Measurements from ENCODE around the gene DPH3. TPM values are rescaled to one million over a fixed set of nuclear protein-coding genes. Genes with fewer than 3 reads are reported as not detected.

DPH3 gene
- total and polyA plus RNA-seq, 7 experiments from 2014 or later = 11.6 to 23.6 (median 15.7) TPM

GRCh38 chr3:16231983-16232382 is 32.8 kb downstream of the DPH3 start:
- intact Hi-C loops (cut with micrococcal nuclease) = no loop called here
- DNase-seq (no peak), ATAC-seq (no peak)
- H3K36me3 Mint-ChIP-seq = peaks cover 0 to 4% (median 0%) of the 10 kb centered on the region in 5 donors
- Histone ChIP-seq H3K27me3 (ENCODE audit: control insufficient read depth in 2 of 2, insufficient read depth in 2 of 2, low read length in 2 of 2) (no peaks in the 10 kb centered on the region), H3K9me3 (ENCODE audit: control insufficient read depth in 2 of 3, low read length in 3 of 3) (no peaks in the 10 kb centered on the region), H3K36me3 (ENCODE audit: control insufficient read depth in 2 of 3, insufficient read depth in 3 of 3, low read length in 3 of 3) (no peaks in the 10 kb centered on the region), H3K4me3 (ENCODE audit: low read length) (no peak overlapping the region), H3K27ac (ENCODE audit: low read depth, low read length) (no peak overlapping the region), H3K4me1 (ENCODE audit: control insufficient read depth in 2 of 2, insufficient read depth in 2 of 2, low read length in 2 of 2) (no peaks in the 10 kb centered on the region)
- POLR2A ChIA-PET = interaction anchor here (1.2 kb wide), 1 partner anchor 21 kb away, joined by 3 read pairs; no protein-coding TSS in a partner anchor
- H3K4me3 Mint-ChIP-seq = no peak overlapping the region
- H3K27me3 Mint-ChIP-seq = peaks cover 0 to 15% (median 5%) of the 10 kb centered on the region in 5 donors
- peaks cover 0 to 3% (median 0%) of the 10 kb centered on the region in 11 donors for H3K9me3 Mint-ChIP-seq
- no peaks in the 10 kb centered on the region for H3K4me1 Mint-ChIP-seq
- CTCF ChIA-PET = no interaction called here
- H3K27ac Mint-ChIP-seq = no peak overlapping the region

GRCh38 chr3:16229681-16230080 is 35.1 kb downstream of the DPH3 start:
- ATAC-seq = no peak
- Mint-ChIP-seq H3K9me3 (peaks cover 0 to 7% (median 0%) of the 10 kb centered on the region in 11 donors), H3K4me3 (no peak overlapping the region), H3K36me3 (peaks cover 0 to 4% (median 0%) of the 10 kb centered on the region in 5 donors), H3K4me1 (no peaks in the 10 kb centered on the region), H3K27ac (no peak overlapping the region), H3K27me3 (peaks cover 0 to 15% (median 5%) of the 10 kb centered on the region in 5 donors)
- Histone ChIP-seq H3K36me3 (ENCODE audit: control insufficient read depth in 2 of 3, insufficient read depth in 3 of 3, low read length in 3 of 3) (no peaks in the 10 kb centered on the region), H3K4me3 (ENCODE audit: low read length) (no peak overlapping the region), H3K9me3 (ENCODE audit: control insufficient read depth in 2 of 3, low read length in 3 of 3) (no peaks in the 10 kb centered on the region), H3K4me1 (ENCODE audit: control insufficient read depth in 2 of 2, insufficient read depth in 2 of 2, low read length in 2 of 2) (no peaks in the 10 kb centered on the region), H3K27me3 (ENCODE audit: control insufficient read depth in 2 of 2, insufficient read depth in 2 of 2, low read length in 2 of 2) (no peaks in the 10 kb centered on the region), H3K27ac (ENCODE audit: low read depth, low read length) (no peak overlapping the region)
- DNase-seq = no peak
- ChIA-PET CTCF (no interaction called here), POLR2A (interaction anchor here (0.6 kb wide), 1 partner anchor 385 kb away, joined by 3 read pairs; no protein-coding TSS in a partner anchor)
- intact Hi-C loops (cut with micrococcal nuclease) = no loop called here

- POLR2A ChIA-PET = no interaction called here
Measured at GRCh38 chr3:16227566-16227965, 37.2 kb downstream of the DPH3 start.

GRCh38 chr3:16224325-16224724 is 40.4 kb downstream of the DPH3 start:
- POLR2A ChIA-PET = no interaction called here
- no peaks in the 10 kb centered on the region for H3K36me3 ChIP-seq (ENCODE audit: control insufficient read depth in 2 of 3, insufficient read depth in 3 of 3, low read length in 3 of 3)

More at GRCh38 chr3:16227566-16227965, 37.2 kb downstream of the DPH3 start:
- ATAC-seq (no peak), DNase-seq (no peak)
- Mint-ChIP-seq H3K4me3 (no peak overlapping the region), H3K4me1 (peaks cover 0 to 2% (median 0%) of the 10 kb centered on the region in 7 donors), H3K27ac (no peak overlapping the region), H3K9me3 (peaks cover 0 to 6% (median 0%) of the 10 kb centered on the region in 11 donors), H3K27me3 (peaks cover 0 to 11% (median 0%) of the 10 kb centered on the region in 5 donors), H3K36me3 (no peaks in the 10 kb centered on the region)
- H3K4me1 ChIP-seq (ENCODE audit: control insufficient read depth in 2 of 2, insufficient read depth in 2 of 2, low read length in 2 of 2) = no peaks in the 10 kb centered on the region
- H3K27ac ChIP-seq (ENCODE audit: low read depth, low read length) = no peak overlapping the region
- no peaks in the 10 kb centered on the region for H3K36me3 ChIP-seq (ENCODE audit: control insufficient read depth in 2 of 3, insufficient read depth in 3 of 3, low read length in 3 of 3)
- no peaks in the 10 kb centered on the region for H3K27me3 ChIP-seq (ENCODE audit: control insufficient read depth in 2 of 2, insufficient read depth in 2 of 2, low read length in 2 of 2)
- intact Hi-C loops (cut with micrococcal nuclease) = no loop called here
- H3K4me3 ChIP-seq (ENCODE audit: low read length) = no peak overlapping the region
- no peaks in the 10 kb centered on the region for H3K9me3 ChIP-seq (ENCODE audit: control insufficient read depth in 2 of 3, low read length in 3 of 3)
- CTCF ChIA-PET = no interaction called here

GRCh38 chr3:16222547-16222946 is 42.2 kb downstream of the DPH3 start:
- no peaks in the 10 kb centered on the region for H3K36me3 Mint-ChIP-seq
- DNase-seq = no peak
- H3K9me3 ChIP-seq (ENCODE audit: control insufficient read depth in 2 of 3, low read length in 3 of 3) = no peaks in the 10 kb centered on the region
- CTCF ChIA-PET = no interaction called here
- H3K27me3 Mint-ChIP-seq = peaks cover 0 to 2% (median 0%) of the 10 kb centered on the region in 5 donors
- ATAC-seq = no peak
- no peak overlapping the region for H3K27ac ChIP-seq (ENCODE audit: low read depth, low read length)
- H3K27me3 ChIP-seq (ENCODE audit: control insufficient read depth in 2 of 2, insufficient read depth in 2 of 2, low read length in 2 of 2) = no peaks in the 10 kb centered on the region
- H3K27ac Mint-ChIP-seq = no peak overlapping the region
- POLR2A ChIA-PET = no interaction called here
- H3K9me3 Mint-ChIP-seq = peaks cover 0 to 9% (median 2%) of the 10 kb centered on the region in 11 donors
- H3K4me1 Mint-ChIP-seq = peaks cover 0 to 2% (median 0%) of the 10 kb centered on the region in 7 donors
- no peak overlapping the region for H3K4me3 ChIP-seq (ENCODE audit: low read length)
- intact Hi-C loops (cut with micrococcal nuclease) = no loop called here
- no peaks in the 10 kb centered on the region for H3K4me1 ChIP-seq (ENCODE audit: control insufficient read depth in 2 of 2, insufficient read depth in 2 of 2, low read length in 2 of 2)
- H3K36me3 ChIP-seq (ENCODE audit: control insufficient read depth in 2 of 3, insufficient read depth in 3 of 3, low read length in 3 of 3) = no peaks in the 10 kb centered on the region
- no peak overlapping the region for H3K4me3 Mint-ChIP-seq

More at GRCh38 chr3:16224325-16224724, 40.4 kb downstream of the DPH3 start:
- CTCF ChIA-PET = no interaction called here
- Mint-ChIP-seq H3K4me1 (peaks cover 0 to 2% (median 0%) of the 10 kb centered on the region in 7 donors), H3K27me3 (peaks cover 0 to 5% (median 0%) of the 10 kb centered on the region in 5 donors), H3K27ac (no peak overlapping the region), H3K4me3 (no peak overlapping the region), H3K9me3 (peaks cover 0 to 9% (median 2%) of the 10 kb centered on the region in 11 donors), H3K36me3 (no peaks in the 10 kb centered on the region)
- Histone ChIP-seq H3K27me3 (ENCODE audit: control insufficient read depth in 2 of 2, insufficient read depth in 2 of 2, low read length in 2 of 2) (no peaks in the 10 kb centered on the region), H3K9me3 (ENCODE audit: control insufficient read depth in 2 of 3, low read length in 3 of 3) (no peaks in the 10 kb centered on the region), H3K4me1 (ENCODE audit: control insufficient read depth in 2 of 2, insufficient read depth in 2 of 2, low read length in 2 of 2) (no peaks in the 10 kb centered on the region), H3K4me3 (ENCODE audit: low read length) (no peak overlapping the region), H3K27ac (ENCODE audit: low read depth, low read length) (no peak overlapping the region)
- DNase-seq (no peak), ATAC-seq (no peak)
- intact Hi-C loops (cut with micrococcal nuclease) = no loop called here

- ChIA-PET CTCF (no interaction called here), POLR2A (no interaction called here)
- Mint-ChIP-seq H3K4me1 (peaks cover 0 to 2% (median 0%) of the 10 kb centered on the region in 7 donors), H3K36me3 (no peaks in the 10 kb centered on the region), H3K4me3 (no peak overlapping the region), H3K27me3 (peaks cover 0 to 2% (median 0%) of the 10 kb centered on the region in 5 donors), H3K9me3 (peaks cover 0 to 9% (median 2%) of the 10 kb centered on the region in 11 donors), H3K27ac (no peak overlapping the region)
- intact Hi-C loops (cut with micrococcal nuclease) = no loop called here
- no peaks in the 10 kb centered on the region for H3K4me1 ChIP-seq (ENCODE audit: control insufficient read depth in 2 of 2, insufficient read depth in 2 of 2, low read length in 2 of 2)
- no peaks in the 10 kb centered on the region for H3K9me3 ChIP-seq (ENCODE audit: control insufficient read depth in 2 of 3, low read length in 3 of 3)
- no peaks in the 10 kb centered on the region for H3K27me3 ChIP-seq (ENCODE audit: control insufficient read depth in 2 of 2, insufficient read depth in 2 of 2, low read length in 2 of 2)
- H3K4me3 ChIP-seq (ENCODE audit: low read length) = no peak overlapping the region
- no peak overlapping the region for H3K27ac ChIP-seq (ENCODE audit: low read depth, low read length)
- no peak for ATAC-seq
- no peak for DNase-seq
- no peaks in the 10 kb centered on the region for H3K36me3 ChIP-seq (ENCODE audit: control insufficient read depth in 2 of 3, insufficient read depth in 3 of 3, low read length in 3 of 3)
Measured at GRCh38 chr3:16221990-16222389, 42.8 kb downstream of the DPH3 start.

- Mint-ChIP-seq H3K27ac (no peak overlapping the region), H3K4me3 (no peak overlapping the region), H3K36me3 (no peaks in the 10 kb centered on the region), H3K4me1 (peaks cover 0 to 2% (median 0%) of the 10 kb centered on the region in 7 donors), H3K9me3 (peaks cover 0 to 9% (median 0%) of the 10 kb centered on the region in 11 donors), H3K27me3 (peaks cover 0 to 2% (median 0%) of the 10 kb centered on the region in 5 donors)
- Histone ChIP-seq H3K27ac (ENCODE audit: low read depth, low read length) (no peak overlapping the region), H3K9me3 (ENCODE audit: control insufficient read depth in 2 of 3, low read length in 3 of 3) (no peaks in the 10 kb centered on the region), H3K36me3 (ENCODE audit: control insufficient read depth in 2 of 3, insufficient read depth in 3 of 3, low read length in 3 of 3) (no peaks in the 10 kb centered on the region), H3K27me3 (ENCODE audit: control insufficient read depth in 2 of 2, insufficient read depth in 2 of 2, low read length in 2 of 2) (no peaks in the 10 kb centered on the region), H3K4me1 (ENCODE audit: control insufficient read depth in 2 of 2, insufficient read depth in 2 of 2, low read length in 2 of 2) (no peaks in the 10 kb centered on the region), H3K4me3 (ENCODE audit: low read length) (no peak overlapping the region)
- ChIA-PET POLR2A (no interaction called here), CTCF (no interaction called here)
- ATAC-seq (no peak), DNase-seq (no peak)
- intact Hi-C loops (cut with micrococcal nuclease) = no loop called here
Measured at GRCh38 chr3:16219777-16220176, 45.0 kb downstream of the DPH3 start.
